HG03039 (cell line): Measurements from ENCODE around the gene RER1.

Experiments
- ATAC-seq: cut with Tn5 transposase; IDR thresholded peaks from one replicate; pipeline ENCODE4 v1.9.1; 2021; ENCODE audit warnings: mild to moderate bottlenecking, moderate library complexity; ENCODE audit not compliant: unreplicated experiment

The RER1 gene

DNA sequence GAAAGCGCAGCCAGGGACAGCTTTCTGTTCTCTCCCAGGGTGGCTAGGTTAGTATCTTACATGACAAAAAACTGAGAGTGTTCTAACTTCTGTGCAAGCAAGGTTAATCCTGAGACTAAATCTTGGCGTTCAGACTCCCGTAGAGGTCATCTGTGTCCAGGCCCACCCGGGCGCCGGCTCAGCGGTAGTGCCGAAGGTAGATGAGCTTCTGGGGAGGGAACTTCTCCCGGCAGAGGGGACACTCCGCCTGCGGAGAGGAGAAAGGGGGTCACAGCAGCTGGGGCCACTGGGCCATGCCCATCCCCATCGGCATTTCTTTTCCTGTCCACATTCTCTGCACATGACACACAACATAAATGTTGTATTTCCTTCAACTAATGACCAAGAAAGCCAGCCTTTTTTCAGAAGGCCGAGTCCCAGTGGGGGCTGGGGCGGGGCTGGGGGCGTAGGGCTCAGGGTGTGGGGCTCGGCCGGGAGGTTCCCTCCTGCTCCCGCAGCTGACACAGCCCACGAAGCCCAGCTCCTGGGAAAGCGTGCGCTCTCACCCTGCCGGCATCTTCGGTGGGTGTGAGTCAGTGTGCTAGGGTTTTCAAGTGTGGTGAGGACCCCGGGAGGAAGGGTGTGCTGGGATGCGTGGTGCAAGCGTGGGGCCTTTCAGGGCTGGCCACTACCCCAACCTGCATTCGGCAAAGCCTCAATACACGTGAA is 14.1 kb downstream of the RER1 start:
- no peak for ATAC-seq

DNA sequence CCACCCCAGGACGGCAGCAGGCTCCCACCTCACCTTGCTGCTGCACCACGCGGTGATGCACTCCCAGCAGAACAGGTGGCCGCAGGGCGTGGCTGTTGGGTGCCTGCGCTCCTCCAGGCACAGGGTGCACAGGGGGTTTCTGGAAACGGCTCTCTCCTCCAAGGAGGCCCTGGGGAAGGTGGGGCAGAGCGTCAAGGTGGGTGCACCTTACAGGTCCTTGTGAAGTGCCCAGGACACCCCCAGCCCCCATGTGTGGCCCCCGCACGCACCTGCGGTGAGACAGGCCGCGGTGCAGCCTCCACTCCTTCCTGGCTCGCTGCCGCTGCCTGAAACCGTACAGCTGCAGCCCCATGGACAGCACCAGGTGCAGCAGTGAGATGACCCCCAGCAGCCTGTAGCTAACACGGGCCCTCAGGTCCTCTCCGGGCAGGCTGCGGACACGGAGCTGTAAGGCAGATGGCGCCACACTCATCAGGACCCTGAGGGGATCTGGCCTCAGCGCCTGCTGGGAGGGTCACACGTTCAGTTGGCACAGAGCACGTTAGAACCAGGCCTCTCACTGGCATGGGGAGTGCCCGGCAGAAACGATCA is 14.9 kb downstream of the RER1 start:
- ATAC-seq: no peak

DNA sequence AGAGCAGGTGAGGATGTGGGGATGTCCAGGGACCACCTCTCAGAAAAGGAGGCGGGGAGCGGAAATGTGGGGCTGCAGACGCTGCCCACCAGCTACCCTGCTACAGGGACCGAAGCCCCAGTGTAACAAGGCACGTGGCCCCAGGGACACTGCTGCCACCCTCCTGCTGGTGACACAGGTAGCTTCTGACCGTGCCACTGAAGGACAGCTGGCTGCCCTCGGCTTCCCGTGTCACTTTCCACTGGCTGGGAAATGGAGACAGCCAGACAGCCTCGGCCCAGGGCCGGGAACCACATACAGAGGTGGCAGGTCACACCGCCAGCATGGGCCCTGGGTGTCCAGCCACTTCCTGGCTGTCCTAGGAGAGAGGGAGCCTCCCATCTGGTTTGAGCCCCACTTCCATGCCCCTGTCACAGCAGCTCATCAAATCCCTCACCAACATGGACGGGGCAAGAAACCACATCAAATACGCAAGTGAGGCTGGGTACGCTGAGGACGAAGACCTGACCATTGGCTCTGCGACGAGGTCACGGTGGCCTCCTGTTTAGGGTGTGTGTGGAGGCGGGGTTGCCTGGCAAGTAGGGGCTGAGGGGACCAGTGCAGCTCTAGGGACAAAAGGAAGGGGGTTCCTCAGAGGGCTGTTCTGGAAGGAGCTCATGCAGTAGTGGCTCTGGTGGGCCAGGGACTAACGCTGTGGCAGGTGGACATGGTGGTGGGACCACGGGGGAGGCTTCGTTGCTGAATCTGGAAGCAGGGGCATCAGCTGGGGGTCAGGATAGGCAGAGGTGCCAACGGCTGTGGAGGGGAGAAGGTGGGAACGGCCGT is 15.7 kb downstream of the RER1 start:
- ATAC-seq: no peak

DNA sequence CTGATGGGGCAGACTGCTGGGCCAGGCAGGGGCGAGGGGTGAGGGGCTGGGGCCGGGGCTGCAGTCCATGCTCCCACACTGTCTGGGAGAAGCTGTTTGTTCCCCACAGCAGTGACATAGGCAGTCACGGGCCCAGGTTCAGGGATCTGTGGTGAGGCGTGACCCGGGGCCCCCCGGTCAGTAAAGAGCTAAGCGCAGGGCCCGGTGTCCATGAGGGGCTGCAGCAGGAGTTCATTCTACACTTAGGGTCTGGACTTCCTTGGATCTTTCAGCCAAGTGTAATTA is 16.3 kb downstream of the RER1 start:
- ATAC-seq: no peak

DNA sequence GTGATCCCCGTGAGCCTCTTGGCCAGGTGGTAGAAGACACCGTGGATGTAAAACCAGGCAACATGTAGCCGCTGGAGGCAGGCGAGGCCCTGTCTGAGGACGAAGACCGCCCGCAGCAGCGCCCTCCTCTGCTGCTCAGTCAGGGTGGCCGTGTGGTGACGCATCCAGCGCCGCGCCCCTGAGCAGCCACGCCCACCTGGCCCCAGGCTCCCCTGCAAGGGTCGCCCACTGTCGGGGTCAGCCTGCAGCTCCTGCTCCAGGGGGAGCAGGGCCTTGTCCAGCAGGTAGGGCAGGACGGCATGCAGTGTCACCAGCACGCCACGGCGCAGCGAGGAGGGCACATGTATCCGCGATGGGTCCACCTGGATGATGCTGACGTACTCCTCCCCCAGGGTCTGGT is 16.8 kb downstream of the RER1 start:
- ATAC-seq: no peak

DNA sequence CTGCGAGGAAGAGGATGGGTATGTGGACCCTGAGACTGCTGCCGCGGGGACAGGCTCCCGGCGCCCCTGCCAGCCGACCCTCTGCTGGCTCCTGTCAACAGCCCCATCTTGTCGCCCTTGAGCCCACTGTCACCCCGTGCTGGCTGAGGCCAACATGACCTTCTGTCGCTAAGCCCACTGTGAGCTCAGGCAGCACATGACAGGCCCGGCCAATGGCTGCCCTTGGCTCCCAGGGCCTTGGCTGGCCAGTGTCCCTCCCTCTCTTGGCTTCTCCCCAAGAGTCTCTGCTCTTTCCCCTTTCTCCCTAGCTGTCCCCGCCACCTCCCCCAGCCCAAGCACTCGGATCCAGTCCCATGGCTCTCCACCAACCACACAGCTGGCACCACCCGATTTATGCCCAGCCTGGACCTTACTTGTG is 17.2 kb downstream of the RER1 start:
- ATAC-seq: no peak

DNA sequence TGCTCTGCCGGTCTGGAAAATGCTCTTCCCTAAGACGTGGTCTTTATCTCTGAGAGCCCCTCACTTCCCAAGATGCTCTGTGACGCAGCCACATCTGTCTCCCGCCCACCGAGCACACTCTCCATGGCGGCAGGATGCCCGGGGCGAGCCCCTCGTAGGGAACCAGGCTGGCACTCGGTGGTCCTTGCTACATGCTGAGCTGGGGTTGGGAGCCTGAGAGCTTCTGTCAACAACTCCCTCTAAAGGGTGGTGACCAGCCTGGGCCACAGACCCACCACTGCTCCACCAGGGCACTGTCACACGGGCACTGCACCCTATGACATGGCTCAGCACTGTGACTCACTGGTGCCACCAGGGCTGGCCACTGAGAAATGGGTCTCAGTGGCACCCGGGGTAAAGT is 18.1 kb downstream of the RER1 start:
- ATAC-seq: no peak

DNA sequence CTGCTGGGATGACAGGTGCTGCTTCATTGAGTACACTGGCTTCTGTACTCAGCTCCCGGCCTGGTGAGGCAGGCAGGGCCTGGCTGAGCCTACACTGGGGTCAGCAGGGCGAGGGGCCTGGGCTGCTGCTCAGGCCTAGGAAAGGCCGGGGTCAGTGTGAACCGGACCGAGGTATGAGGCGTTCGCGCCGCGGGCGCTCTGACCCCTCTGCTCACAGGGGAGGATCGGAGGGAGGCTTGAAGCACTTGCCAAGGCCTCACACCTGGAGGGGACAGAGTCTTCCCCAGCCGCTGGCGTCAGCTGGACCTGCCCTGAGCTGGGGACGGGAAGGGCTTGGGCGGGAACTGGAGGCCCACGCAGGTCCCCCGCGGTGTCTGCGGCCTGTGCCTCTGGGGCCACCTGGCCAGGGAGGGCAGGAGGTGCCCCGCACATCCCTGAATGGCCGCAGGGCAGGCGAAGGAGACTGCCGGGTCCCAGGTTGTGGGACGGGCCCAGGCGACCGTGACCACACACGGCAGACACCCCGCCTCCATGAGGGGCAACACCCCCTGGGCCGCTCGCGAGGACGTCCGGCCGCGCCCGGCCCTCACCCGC is 20.3 kb downstream of the RER1 start:
- ATAC-seq: peak; percentile 16

DNA sequence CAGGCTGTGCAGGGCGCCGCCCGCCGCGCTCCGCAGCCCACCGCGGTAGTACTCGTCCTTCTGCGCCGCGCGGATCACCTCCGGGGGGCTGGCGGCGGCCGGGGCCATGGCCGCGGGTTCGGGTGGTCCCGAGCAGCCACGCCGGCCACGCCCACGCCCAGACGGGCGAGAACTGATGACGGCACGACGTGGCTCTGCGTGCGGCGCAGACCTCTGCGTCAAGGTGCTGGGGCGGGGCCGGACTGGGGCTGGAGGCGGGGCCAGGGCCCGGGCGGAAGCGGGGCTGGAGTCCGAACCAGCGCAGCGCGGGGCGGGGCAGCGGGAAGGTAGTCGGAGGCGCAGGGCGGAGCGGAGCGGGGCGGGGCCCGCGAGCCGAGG is 20.7 kb downstream of the RER1 start, which contains the start of gene PEX10:
PEX10 (minus strand) TSS at position 170 of the 378 bp plus-strand sequence; CDS start at position 108, 62 bp downstream.
- ATAC-seq: peak; percentile 77

DNA sequence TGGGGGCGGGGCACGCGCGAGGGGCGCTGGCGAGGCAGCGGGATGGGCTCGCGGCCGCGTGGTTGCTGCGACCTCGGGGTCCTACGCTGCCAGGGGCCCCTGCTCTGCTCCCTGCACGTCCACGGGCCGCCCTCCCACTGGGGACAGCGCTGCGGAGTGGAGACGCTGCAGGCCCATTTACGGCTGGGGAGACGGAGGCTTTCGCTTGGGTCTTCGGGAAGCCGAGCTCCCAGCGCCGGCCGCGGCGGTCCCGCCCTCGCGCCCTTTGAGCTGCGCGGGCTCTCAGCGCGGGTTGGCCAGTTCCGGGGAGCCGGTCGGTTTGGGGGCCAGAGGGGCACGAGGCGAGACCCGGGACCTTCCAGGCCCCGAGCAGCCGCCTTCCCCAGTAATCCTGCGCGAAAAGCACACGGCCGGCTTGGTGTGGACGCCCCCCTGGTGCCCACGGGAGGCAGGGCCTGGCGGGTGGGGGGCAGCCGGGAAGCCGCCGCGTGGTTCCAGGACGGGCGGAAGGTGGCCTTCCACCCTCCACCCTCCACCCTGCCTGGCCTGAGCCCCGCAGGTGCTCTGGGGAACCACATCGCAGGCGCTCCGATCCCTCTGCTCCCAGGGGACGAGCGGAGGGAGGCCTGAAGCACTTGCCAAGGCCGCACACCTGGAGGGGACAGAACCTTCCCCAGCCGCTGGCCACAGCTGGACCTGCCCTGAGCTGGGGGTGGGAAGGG is 21.3 kb downstream of the RER1 start:
- ATAC-seq: peak; percentile 12

DNA sequence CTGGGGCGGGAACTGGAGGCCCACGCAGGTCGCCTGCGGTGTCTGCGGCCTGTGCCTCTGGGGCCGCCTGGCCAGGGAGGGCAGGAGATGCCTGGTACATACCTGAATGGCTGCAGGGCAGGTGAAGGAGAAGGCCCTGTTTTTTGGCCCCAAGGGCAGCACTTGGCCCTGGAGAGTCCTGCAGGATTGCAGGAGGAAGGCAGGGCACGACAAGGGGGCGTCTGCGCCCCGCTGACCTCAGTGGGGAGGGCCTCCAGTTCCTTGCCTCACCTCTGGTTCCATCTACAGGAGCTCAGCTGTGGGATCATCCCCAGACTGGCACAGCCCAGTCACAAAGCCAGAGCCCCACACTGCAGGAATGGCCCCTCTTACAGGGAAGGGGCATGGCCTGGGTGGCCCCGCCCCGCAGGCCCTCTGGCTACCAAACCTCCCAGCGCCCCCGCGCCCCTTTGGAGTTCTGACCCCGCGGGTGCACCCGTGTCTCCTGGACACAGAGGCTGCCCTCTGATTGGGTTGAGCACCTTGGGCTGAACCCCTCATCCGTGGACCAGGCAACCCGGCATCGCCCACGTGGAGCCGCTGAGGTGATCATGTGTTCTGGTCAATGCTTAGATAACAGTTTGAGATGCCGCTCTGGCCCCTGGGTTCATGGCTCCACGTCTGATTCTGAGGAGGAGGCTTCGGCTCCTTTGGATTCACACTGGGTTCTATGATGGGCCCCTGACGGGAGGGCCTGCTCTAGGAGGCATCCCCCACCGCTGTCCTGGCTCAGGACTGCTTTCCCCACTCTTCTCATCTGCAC is 22.1 kb downstream of the RER1 start:
- ATAC-seq: no peak

DNA sequence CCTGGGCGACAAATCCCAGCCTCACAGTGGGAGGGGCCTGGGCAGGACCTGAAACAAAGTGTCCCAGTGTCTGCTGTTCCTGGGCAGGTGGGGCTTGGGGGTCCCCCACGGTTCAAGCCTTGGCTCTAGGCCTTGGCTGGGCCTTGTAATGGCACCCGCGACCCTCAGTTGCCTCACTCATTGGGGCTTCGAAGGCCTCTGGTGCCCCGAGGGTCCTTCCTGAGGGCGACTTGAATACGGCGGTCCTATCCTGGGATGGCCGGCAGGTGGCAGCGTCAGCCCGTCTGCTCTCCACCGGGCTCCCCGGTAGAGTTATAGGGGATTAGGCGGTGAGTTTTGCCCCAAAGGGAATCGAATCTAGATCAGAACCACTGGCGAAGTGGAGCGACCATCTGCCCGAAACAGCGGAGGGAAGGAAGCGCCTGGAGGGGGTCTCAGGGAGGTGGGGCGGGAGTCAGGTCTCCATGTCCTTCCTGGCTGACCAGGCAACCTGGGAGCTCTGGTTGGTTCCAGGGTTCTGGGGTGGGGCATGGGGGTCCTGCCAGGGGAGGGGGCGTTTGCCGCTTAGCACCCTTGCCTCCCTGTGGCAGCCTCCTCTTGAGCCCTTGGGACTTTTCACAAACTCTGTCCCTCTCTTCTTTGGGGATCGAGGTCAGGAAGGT is 22.8 kb downstream of the RER1 start:
- ATAC-seq: no peak

DNA sequence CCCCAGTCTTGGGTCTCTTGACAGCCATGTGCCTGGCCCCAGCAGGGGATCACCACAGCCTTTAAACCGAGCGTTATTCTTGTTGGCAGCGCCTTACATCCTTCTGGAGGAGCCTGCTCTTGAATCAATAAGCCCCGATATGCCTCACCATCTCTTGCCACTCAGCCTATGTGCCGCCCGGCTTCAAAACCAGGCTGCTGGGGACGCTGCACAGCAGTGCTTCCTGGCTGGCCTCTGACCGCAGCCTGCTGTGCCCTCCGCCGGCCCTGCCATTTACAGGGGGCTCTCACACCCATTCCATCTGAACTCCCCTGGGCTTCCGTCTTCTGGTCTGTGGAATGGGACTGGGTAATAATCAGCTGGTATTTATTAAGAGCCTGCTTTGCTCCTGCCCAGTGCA is 23.7 kb downstream of the RER1 start:
- ATAC-seq: no peak

DNA sequence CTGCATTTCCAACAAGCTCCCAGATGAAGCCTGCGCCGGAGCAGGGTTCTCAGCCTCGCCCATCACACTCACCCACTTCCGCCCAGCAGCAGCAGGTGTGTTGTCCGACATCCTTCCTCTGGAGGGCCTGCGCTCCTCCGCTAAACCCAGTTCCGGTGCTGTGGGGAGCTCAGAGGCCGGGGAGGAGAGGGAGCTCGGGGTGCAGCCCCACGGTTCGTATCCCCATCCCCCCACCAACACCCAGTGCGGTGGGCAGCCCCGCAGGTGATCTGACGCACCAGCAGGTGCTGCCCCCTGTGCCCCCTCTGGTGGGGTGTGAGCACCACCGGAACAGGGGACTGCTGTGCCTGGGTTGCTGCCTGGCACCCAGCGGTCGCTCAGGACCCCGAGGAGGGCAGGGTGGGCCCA is 24.2 kb downstream of the RER1 start:
- ATAC-seq: no peak

DNA sequence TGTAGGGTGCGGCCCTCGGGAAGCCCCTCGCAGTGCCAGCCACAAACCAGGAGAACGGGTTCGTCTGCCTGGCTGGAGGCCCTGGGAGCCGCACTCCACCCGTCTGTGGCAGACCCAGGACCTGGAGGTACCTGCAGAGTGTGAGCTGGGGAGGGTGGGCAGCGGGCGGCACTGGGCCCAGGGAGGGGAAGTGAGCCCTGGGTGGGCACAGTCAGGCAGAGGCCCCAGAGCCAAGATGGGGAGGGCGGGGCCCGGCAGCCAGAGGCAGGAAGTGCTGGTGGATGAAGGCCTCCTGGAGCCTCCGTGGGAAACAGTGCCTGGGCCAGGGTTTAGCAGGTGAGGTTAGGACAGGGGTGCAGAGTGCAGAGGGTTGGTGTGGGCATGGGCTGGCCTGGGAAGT is 24.8 kb downstream of the RER1 start:
- ATAC-seq: no peak

DNA sequence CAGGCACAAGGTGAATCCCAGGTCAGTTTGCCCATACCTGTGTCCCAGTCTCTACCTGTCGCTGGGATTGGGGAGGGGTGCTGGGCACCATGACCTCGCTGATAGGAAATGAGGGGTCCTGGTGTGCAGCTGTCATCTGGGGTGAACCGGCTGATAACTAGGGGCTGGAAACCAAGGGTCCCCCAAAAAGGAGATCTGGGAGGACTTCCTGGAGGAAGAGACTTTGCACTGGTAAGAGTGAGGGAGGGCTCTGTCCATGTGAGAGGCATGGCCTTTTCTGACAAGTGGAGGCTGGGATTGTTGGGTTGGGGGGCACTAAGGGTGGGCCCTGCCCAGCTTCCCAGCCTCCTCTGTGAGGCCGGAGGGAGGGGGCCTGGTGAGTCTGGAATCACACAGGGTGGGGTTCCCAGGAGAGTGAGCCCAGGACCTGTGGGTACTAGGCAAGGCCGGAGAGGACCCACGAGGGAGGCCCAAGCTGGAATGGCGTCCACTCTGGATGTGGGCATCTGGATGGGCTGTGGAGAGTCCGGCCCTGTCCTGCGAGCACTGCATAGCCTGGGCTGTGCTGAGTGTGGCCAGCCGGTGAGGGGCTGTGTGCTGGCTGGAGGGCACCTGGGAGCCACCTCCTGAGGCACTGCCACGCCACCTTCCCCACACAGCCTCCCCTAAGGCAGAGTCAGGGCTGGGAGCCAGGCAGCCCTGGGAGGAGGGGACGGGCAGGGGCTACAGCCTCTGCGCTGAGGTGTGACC is 25.6 kb downstream of the RER1 start:
- ATAC-seq: no peak

DNA sequence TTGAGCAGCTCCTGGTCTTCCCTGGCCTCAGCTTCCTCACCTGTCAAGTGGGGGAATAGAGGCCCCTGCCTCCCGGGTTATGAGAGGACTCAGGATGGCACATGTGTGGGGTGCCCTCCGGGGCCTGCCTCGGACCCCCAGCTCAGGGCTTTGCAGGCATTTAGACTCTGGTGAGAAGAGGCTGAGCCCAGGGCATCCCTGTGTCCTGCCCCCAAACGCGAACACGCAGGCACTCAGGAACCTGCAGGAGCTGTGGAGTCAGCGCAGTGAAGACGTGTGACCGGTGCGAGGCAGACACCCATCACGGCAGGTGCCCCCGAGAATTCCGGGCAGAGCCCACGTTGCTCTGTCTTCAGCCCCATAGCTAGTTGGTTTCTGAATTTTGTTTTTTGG is 26.2 kb downstream of the RER1 start:
- ATAC-seq: no peak

DNA sequence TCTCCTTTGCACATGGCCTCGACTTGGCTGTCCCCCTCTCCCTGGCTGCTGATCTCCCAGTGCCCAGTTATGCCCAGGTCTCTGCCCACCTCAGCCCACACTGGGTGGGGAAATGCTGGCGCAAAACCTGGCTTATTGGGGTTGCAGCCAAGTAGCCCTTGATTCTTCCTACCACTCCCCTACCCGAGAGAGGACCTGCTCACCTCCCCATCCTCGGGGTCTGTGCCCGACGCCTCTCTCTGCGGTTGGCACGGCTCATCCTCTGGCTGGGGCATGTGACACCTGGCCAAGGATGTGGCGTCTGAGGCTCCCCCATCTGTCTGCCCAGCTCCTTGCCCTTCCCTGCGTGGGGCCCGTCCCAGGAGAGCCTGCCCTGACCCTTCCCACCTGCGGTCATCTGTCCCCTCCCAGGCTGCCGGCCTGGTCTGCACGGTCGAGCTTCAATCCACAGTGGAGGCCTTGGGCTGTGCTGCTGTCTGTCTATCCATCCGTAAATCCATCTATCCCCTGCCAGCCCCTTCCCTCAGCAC is 27.2 kb downstream of the RER1 start:
- ATAC-seq: no peak

DNA sequence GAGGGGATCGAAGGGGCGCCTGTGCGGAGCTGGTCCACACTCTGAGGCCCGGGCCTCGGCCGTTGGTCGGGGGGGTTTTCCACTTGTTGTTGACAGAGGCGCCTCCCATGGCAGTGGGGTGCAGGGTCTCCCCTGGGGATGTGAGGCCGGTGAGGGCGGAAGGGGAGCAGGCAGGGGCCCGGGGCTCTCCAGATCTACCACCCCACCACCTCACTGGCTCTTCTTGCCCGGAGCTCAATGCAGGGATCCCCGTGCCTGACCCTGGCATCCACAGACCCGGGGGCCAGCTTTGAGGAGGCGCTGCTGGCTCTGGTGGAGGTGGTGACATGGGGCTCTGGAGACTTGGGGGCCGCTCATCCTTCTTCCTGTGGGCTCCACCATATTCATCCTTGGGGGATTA is 27.8 kb downstream of the RER1 start:
- no peak for ATAC-seq
